Activated CD4-positive, alpha-beta T cell treated with anti-CD3 and anti-CD28 coated beads, Interleukin-2, amount 50 U/mL, for 4 hours (primary cell): ENCODE results near the gene DYNC1LI2.
"Not testable (repeated sequence)": the region's sequence is repeated elsewhere in the genome, so short reads cannot be mapped to it uniquely, and the experiment has no call there.

Source experiments
- DNase-seq, 2 experiments: peaks; one replicate each; pipeline ENCODE4 v3.0.0-alpha.2; 2020

DYNC1LI2 gene

GRCh38 chr16:66695935-66696668 is 55.3 kb downstream of the DYNC1LI2 start:
- peak in 1 of 2 experiments; percentile 11 for DNase-seq

- no peak for DNase-seq
These were observed 55.9 kb downstream of the DYNC1LI2 start for GRCh38 chr16:66695471-66695934.

GRCh38 chr16:66693149-66693548 is 58.3 kb downstream of the DYNC1LI2 start:
- no peak for DNase-seq

- no peak for DNase-seq
These were observed 59.1 kb downstream of the DYNC1LI2 start for GRCh38 chr16:66692341-66692740.

GRCh38 chr16:66691234-66691633 is 60.2 kb downstream of the DYNC1LI2 start:
- DNase-seq = no peak

GRCh38 chr16:66690106-66690847 is 61.1 kb downstream of the DYNC1LI2 start:
- DNase-seq = no peak

GRCh38 chr16:66689282-66689681 is 62.1 kb downstream of the DYNC1LI2 start:
- DNase-seq = no peak

- DNase-seq = no peak
These were observed 63.3 kb downstream of the DYNC1LI2 start for GRCh38 chr16:66687906-66688625.

- DNase-seq = not testable (repeated sequence)
These were observed 65.8 kb downstream of the DYNC1LI2 start for GRCh38 chr16:66685501-66686115.

- no peak for DNase-seq
These were observed 69.1 kb downstream of the DYNC1LI2 start for GRCh38 chr16:66682271-66682670.

- no peak for DNase-seq
These were observed 69.7 kb downstream of the DYNC1LI2 start for GRCh38 chr16:66681676-66682075.

GRCh38 chr16:66678337-66678736 is 73.1 kb downstream of the DYNC1LI2 start:
- no peak for DNase-seq

- DNase-seq = no peak
These were observed 73.6 kb downstream of the DYNC1LI2 start for GRCh38 chr16:66677836-66678235.

- DNase-seq = no peak
These were observed 74.2 kb downstream of the DYNC1LI2 start for GRCh38 chr16:66677179-66677578.

- DNase-seq = no peak
These were observed 74.8 kb downstream of the DYNC1LI2 start for GRCh38 chr16:66676599-66676998.

GRCh38 chr16:66673691-66674090 is 77.7 kb downstream of the DYNC1LI2 start:
- no peak for DNase-seq
